Measurements from ENCODE around the gene UBAC2. TPM values are rescaled to one million over a fixed set of nuclear protein-coding genes. Genes with fewer than 3 reads are reported as not detected.

The UBAC2 gene
- total RNA-seq, 2 donors from 2014 or later, result 40.2 to 43.0 TPM

- ATAC-seq, result no peak
- intact Hi-C loops (cut with DNase I), result no loop called here
- DNase-seq, result no peak
Measured at GRCh38 chr13:99276706-99277105, 76.1 kb downstream of the UBAC2 start.

GRCh38 chr13:99277629-99278028 is 77.0 kb downstream of the UBAC2 start:
- DNase-seq, result no peak
- intact Hi-C loops (cut with DNase I), result no loop called here
- no peak for ATAC-seq

- DNase-seq, result no peak
- intact Hi-C loops (cut with DNase I), result no loop called here
- no peak for ATAC-seq
Measured at GRCh38 chr13:99278200-99278599, 77.5 kb downstream of the UBAC2 start.

- ATAC-seq (no peak), DNase-seq (no peak)
- intact Hi-C loops (cut with DNase I), result no loop called here
Measured at GRCh38 chr13:99278843-99279242, 78.2 kb downstream of the UBAC2 start.

GRCh38 chr13:99279637-99280036 is 79.0 kb downstream of the UBAC2 start:
- DNase-seq (no peak), ATAC-seq (no peak)
- intact Hi-C loops (cut with DNase I), result no loop called here

- intact Hi-C loops (cut with DNase I), result no loop called here
- ATAC-seq (peak in 1 of 2 donors; percentile 32), DNase-seq (no peak)
Measured at GRCh38 chr13:99280166-99280565, 79.5 kb downstream of the UBAC2 start.

GRCh38 chr13:99281811-99282263 is 81.2 kb downstream of the UBAC2 start:
- DNase-seq (peak; percentile 63), ATAC-seq (peak; percentile 77 to 82)
- intact Hi-C loops (cut with DNase I), result no loop called here

GRCh38 chr13:99282264-99283231 is 81.9 kb downstream of the UBAC2 start:
- ATAC-seq (no peak), DNase-seq (no peak)
- intact Hi-C loops (cut with DNase I), result no loop called here

GRCh38 chr13:99285432-99286182 is 85.0 kb downstream of the UBAC2 start:
- DNase-seq, result no peak
- peak; percentile 57 to 58 for ATAC-seq
- intact Hi-C loops (cut with DNase I), result loop anchor here in 1 of 2 donors (5.0 kb wide), 1 partner anchor 97 kb away; no protein-coding TSS in a partner anchor

- ATAC-seq, result peak in 1 of 2 donors; percentile 55
- intact Hi-C loops (cut with DNase I), result loop anchor here in 1 of 2 donors (5.0 kb wide), 1 partner anchor 95 kb away; no protein-coding TSS in a partner anchor
- no peak for DNase-seq
Measured at GRCh38 chr13:99287551-99287950, 86.9 kb downstream of the UBAC2 start.

GRCh38 chr13:99288089-99288488 is 87.4 kb downstream of the UBAC2 start:
- intact Hi-C loops (cut with DNase I), result loop anchor here in 1 of 2 donors (5.0 kb wide), 1 partner anchor 94 kb away; no protein-coding TSS in a partner anchor
- DNase-seq, result no peak
- ATAC-seq, result peak in 1 of 2 donors; percentile 41

GRCh38 chr13:99289271-99289670 is 88.6 kb downstream of the UBAC2 start:
- intact Hi-C loops (cut with DNase I), result loop anchor here in 1 of 2 donors (5.0 kb wide), 1 partner anchor 93 kb away; no protein-coding TSS in a partner anchor

GRCh38 chr13:99289674-99290337 is 89.2 kb downstream of the UBAC2 start:
- intact Hi-C loops (cut with DNase I), result loop anchor here in 1 of 2 donors (5.0 kb wide), 1 partner anchor 92 kb away; no protein-coding TSS in a partner anchor
- ATAC-seq, result no peak
- DNase-seq, result no peak

More at GRCh38 chr13:99289271-99289670, 88.6 kb downstream of the UBAC2 start:
- no peak for DNase-seq
- no peak for ATAC-seq

GRCh38 chr13:99290894-99291293 is 90.2 kb downstream of the UBAC2 start:
- intact Hi-C loops (cut with DNase I), result no loop called here
- DNase-seq (no peak), ATAC-seq (no peak)

- intact Hi-C loops (cut with DNase I), result no loop called here
- ATAC-seq, result peak in 1 of 2 donors; percentile 42
- DNase-seq, result no peak
Measured at GRCh38 chr13:99293178-99293577, 92.5 kb downstream of the UBAC2 start.

GRCh38 chr13:99294198-99294597 is 93.5 kb downstream of the UBAC2 start:
- intact Hi-C loops (cut with DNase I), result no loop called here
- ATAC-seq, result no peak
- no peak for DNase-seq

GRCh38 chr13:99294958-99295357 is 94.3 kb downstream of the UBAC2 start:
- intact Hi-C loops (cut with DNase I), result no loop called here
- DNase-seq (no peak), ATAC-seq (no peak)

- ATAC-seq, result no peak
- intact Hi-C loops (cut with DNase I), result no loop called here
- no peak for DNase-seq
Measured at GRCh38 chr13:99295488-99296252, 95.0 kb downstream of the UBAC2 start.
